Glutamatergic neuron (in vitro differentiated cells): ENCODE data around the gene TCFL5. TPM values are rescaled to one million over a fixed set of nuclear protein-coding genes. Genes with fewer than 3 reads are reported as not detected.

Experiments used
- DNase-seq: peaks from one replicate; pipeline ENCODE4 v3.0.0; 2022
- H3K27ac Mint-ChIP-seq: one replicate; pipeline ENCODE4 v1.8.0; 2020; ENCODE audit warnings: mild to moderate bottlenecking, mixed read lengths, inconsistent platforms; ENCODE audit not compliant: unreplicated experiment
- H3K27me3 Mint-ChIP-seq: one replicate; pipeline ENCODE4 v1.8.0; 2020; ENCODE audit warnings: mild to moderate bottlenecking, moderate library complexity, mixed read lengths, inconsistent platforms; ENCODE audit not compliant: unreplicated experiment
- H3K36me3 Mint-ChIP-seq: one replicate; pipeline ENCODE4 v1.8.0; 2020; ENCODE audit warnings: mild to moderate bottlenecking, mixed read lengths, inconsistent platforms; ENCODE audit not compliant: unreplicated experiment
- H3K4me1 Mint-ChIP-seq: one replicate; pipeline ENCODE4 v1.8.0; 2020; ENCODE audit warnings: mild to moderate bottlenecking, low read depth, mixed read lengths, inconsistent platforms; ENCODE audit not compliant: unreplicated experiment
- H3K4me3 Mint-ChIP-seq: one replicate; pipeline ENCODE4 v1.8.0; 2020; ENCODE audit warnings: mild to moderate bottlenecking, mixed read lengths, inconsistent platforms; ENCODE audit not compliant: unreplicated experiment
- H3K9me3 Mint-ChIP-seq: one replicate; pipeline ENCODE4 v1.8.0; 2020; ENCODE audit warnings: mild to moderate bottlenecking, moderate library complexity, mixed read lengths, inconsistent platforms; ENCODE audit not compliant: unreplicated experiment
- CTCF ChIP-seq: fragments of 200-600 bp; sonication (generic); IDR thresholded peaks from one replicate; pipeline ENCODE4 v1.5.0; 2021; ENCODE audit not compliant: partially characterized antibody, unreplicated experiment
- total RNA-seq: library from RNA; stranded (reverse); fragmentation: NEBNext Ultra II Directional; extraction: Animal tissue kit (Norgen Biotek cat#: 25700); gene quantifications from one replicate; pipeline ENCODE4 v1.2.1, GENCODE V29; 2021; ENCODE audit not compliant: unreplicated experiment

Gene TCFL5
- total RNA-seq, 1 donor from 2014 or later = 12.6 TPM

GRCh38 chr20:62899633-62900051 lies 38.0 kb upstream of the TCFL5 start:
- H3K36me3 Mint-ChIP-seq = no peaks in the 10 kb centered on the region
- H3K4me1 Mint-ChIP-seq = peaks cover 43% of the 10 kb centered on the region
- peaks cover 9% of the 10 kb centered on the region for H3K27me3 Mint-ChIP-seq
- DNase-seq = no peak
- TF ChIP-seq CTCF = no peak
- H3K4me3 Mint-ChIP-seq = no peak overlapping the region
- H3K27ac Mint-ChIP-seq = no peak overlapping the region
- H3K9me3 Mint-ChIP-seq = peaks cover 18% of the 10 kb centered on the region

- no peak overlapping the region for H3K27ac Mint-ChIP-seq
- no peak for TF ChIP-seq CTCF
- no peaks in the 10 kb centered on the region for H3K36me3 Mint-ChIP-seq
- H3K4me1 Mint-ChIP-seq = peaks cover 43% of the 10 kb centered on the region
- peaks cover 18% of the 10 kb centered on the region for H3K9me3 Mint-ChIP-seq
- no peak for DNase-seq
- peak overlapping the region; percentile 79 for H3K4me3 Mint-ChIP-seq
- peaks cover 9% of the 10 kb centered on the region for H3K27me3 Mint-ChIP-seq
These were observed 37.5 kb upstream of the TCFL5 start for GRCh38 chr20:62898970-62899632.

- no peak for DNase-seq
- Mint-ChIP-seq H3K27ac (peak overlapping the region; percentile 67), H3K36me3 (no peaks in the 10 kb centered on the region), H3K4me1 (peaks cover 43% of the 10 kb centered on the region), H3K27me3 (peaks cover 9% of the 10 kb centered on the region), H3K9me3 (peaks cover 18% of the 10 kb centered on the region), H3K4me3 (peak overlapping the region; percentile 79)
- no peak for TF ChIP-seq CTCF
These were observed 36.7 kb upstream of the TCFL5 start for GRCh38 chr20:62898093-62898964.

GRCh38 chr20:62897666-62898065 lies 36.0 kb upstream of the TCFL5 start:
- H3K4me3 Mint-ChIP-seq = peak overlapping the region; percentile 79
- peaks cover 9% of the 10 kb centered on the region for H3K27me3 Mint-ChIP-seq
- H3K27ac Mint-ChIP-seq = peak overlapping the region; percentile 91
- peak; percentile 61 for DNase-seq
- H3K9me3 Mint-ChIP-seq = peaks cover 18% of the 10 kb centered on the region
- H3K4me1 Mint-ChIP-seq = peaks cover 43% of the 10 kb centered on the region
- H3K36me3 Mint-ChIP-seq = no peaks in the 10 kb centered on the region
- TF ChIP-seq CTCF = no peak

GRCh38 chr20:62896526-62896925 lies 34.9 kb upstream of the TCFL5 start:
- Mint-ChIP-seq H3K4me3 (peak overlapping the region; percentile 20), H3K4me1 (peaks cover 47% of the 10 kb centered on the region), H3K9me3 (peaks cover 18% of the 10 kb centered on the region), H3K27me3 (peaks cover 9% of the 10 kb centered on the region), H3K36me3 (no peaks in the 10 kb centered on the region), H3K27ac (no peak overlapping the region)
- no peak for TF ChIP-seq CTCF
- no peak for DNase-seq
